GM12873 (cell line): ENCODE results near the gene ODC1.

Experiments used
- CTCF ChIP-seq: IDR thresholded peaks from 2 replicates; pipeline ENCODE4 v1.5.1; 2012; ENCODE audit warnings: low read depth, mild to moderate bottlenecking, moderate library complexity, low read length, control low read depth; ENCODE audit not compliant: insufficient read depth; ENCODE audit errors: missing control alignments

ODC1 gene

GRCh38 chr2:10449838-10450691, 1.9 kb upstream of the ODC1 start:
- TF ChIP-seq CTCF = no peak

GRCh38 chr2:10449486-10449831, 1.3 kb upstream of the ODC1 start:
- TF ChIP-seq CTCF = no peak

GRCh38 chr2:10448576-10449485, 704 bp upstream of the ODC1 start:
- no peak for TF ChIP-seq CTCF

- no peak for TF ChIP-seq CTCF
Observed at GRCh38 chr2:10447300-10447894, 730 bp downstream of the ODC1 start.

- TF ChIP-seq CTCF = no peak
Observed at GRCh38 chr2:10446631-10447030, 1.5 kb downstream of the ODC1 start.

GRCh38 chr2:10444463-10444862, 3.7 kb downstream of the ODC1 start:
- TF ChIP-seq CTCF = no peak

GRCh38 chr2:10441948-10442347, 6.2 kb downstream of the ODC1 start:
- TF ChIP-seq CTCF = no peak
